GF-D8 (cell line): ENCODE data around the gene TGM3.

Experiments
- DNase-seq: peaks from one replicate; lab custom pipeline; 2025; lab: John Stamatoyannopoulos, UW

Gene TGM3

DNA sequence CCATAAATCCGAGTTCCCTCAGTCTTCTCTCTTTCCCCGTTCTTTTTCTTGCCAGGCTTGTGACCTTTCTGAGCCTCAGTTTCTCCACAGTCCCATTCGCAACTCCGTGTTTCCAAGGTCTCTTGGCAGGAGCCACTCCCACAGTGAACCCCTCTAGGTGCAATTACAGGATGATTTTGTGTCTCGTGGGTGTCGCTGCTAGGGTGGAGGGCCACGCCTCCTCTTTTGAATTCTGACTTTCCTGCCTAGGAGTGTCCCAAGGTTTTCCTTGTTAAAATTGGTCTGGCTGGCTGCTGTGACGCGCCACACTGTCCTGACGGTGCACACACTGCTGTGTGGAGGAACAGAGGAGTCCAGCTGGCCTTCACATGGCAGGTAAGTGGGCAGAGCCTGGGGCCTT is 84.8 kb downstream of the TGM3 start, which contains the start of gene TGM6:
TSS of gene TGM6 (plus strand) at position 301 of the 400 bp plus-strand sequence. CDS start at position 369, 68 bp downstream.
- DNase-seq: no peak

DNA sequence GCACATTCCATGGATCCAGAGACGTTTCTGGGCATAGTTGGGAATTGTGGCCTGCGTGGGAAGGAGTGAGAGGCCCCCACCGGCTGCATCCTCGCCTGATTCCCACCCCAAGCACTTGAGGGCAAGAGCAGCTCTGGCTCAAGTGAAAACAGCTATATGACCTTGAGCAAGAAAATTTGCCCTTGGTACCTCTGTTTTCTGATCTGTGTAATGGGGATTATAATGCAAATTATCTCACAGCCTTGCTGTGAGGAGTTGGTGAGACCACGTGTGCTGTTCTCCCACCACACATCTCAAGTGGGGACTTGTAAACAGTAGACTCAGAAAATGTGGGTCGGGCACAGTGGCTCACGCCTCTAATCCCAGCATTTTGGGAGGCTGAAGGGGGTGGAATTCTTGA is 85.5 kb downstream of the TGM3 start:
- no peak for DNase-seq

GRCh38 chr20:2382833-2383232 is 87.0 kb downstream of the TGM3 start:
- DNase-seq: no peak

DNA sequence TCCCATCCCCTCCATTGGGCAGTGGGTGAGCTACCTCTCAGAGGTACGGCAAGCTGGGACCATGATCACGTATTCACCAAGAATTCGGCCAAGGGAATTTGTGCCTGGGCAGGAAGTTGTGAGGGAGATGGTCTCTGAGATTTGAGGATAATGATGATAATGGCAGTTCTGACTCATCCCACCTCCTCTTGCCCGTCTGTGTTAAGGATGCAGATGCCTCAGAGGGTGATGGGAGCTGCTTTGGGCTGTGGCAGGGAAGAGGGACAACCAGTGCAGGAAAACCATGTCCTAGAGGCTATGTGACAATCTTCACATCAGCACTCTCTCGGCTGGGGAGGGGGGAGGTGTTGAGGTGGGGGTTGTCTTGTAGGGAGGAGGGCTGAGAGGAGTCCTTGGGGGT is 89.2 kb downstream of the TGM3 start:
- no peak for DNase-seq

- DNase-seq: no peak
Observed at GRCh38 chr20:2385496-2385895, 89.7 kb downstream of the TGM3 start.

- no peak for DNase-seq
Observed at GRCh38 chr20:2386516-2387179, 90.8 kb downstream of the TGM3 start.

DNA sequence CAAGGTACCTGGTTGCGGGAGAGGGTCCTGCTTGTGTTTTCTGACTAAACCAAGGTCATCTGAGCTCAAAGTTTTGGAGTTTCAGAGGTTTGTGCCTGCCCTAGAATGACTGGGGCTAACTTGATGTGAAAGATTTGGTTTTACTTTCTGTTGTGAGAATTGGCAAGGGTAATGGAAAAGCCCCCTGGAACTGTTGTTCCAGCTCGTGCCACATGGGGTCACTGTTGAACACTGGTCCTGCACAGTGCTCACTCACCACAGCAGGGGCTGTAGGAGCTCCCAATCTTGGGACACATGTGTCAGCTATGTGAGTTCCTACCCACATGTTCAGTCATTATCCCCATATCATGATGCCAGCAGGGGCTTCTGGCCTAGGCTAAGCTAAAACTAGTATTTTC is 91.4 kb downstream of the TGM3 start:
- no peak for DNase-seq

DNA sequence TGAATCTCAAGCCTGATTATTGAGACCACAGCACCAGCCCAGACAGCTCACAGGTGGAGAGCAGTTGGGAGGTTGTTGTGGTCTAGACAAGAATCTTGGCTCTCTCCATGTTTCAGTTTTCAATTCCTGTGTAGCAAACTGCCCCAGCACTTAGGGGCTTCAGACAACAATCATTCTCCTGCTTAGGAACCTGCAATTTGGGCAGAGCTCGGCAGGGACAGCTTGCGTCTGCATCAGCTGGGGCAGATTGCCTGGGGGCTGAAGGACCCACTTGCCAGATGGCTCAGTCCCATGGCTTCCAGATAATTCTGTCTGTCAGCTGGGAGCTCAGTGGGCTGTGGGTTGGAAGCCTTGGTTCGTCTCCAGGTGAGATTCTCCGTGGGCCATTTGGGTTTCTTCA is 91.8 kb downstream of the TGM3 start:
- no peak for DNase-seq
